HepG2 (cell line): ENCODE results near the gene ESYT3. TPM values are rescaled to one million over a fixed set of nuclear protein-coding genes. Genes with fewer than 3 reads are reported as not detected.

Experiments used
- ATF1 ChIP-seq: IDR thresholded peaks from 2 replicates; pipeline ENCODE4 v1.6.1; 2016; ENCODE audit warnings: mild to moderate bottlenecking, control low read depth
- JUND ChIP-seq: sonication (generic); formaldehyde crosslinking; IDR thresholded peaks from 2 replicates; pipeline ENCODE4 v1.8.0; 2022; ENCODE audit warnings: mild to moderate bottlenecking, missing genetic modification reagents
- MZF1 ChIP-seq: sonication (generic); formaldehyde crosslinking; IDR thresholded peaks from 2 replicates; pipeline ENCODE4 v1.8.1; 2023; ENCODE audit warnings: mild to moderate bottlenecking, missing genetic modification reagents, borderline replicate concordance
- PRPF4 ChIP-seq: fragments of 200-400 bp; formaldehyde crosslinking; IDR thresholded peaks from 2 replicates; pipeline ENCODE4 v1.6.1; 2016; ENCODE audit warnings: low read length, low read depth; ENCODE audit not compliant: poor library complexity, severe bottlenecking
- SRSF9 ChIP-seq: fragments of 200-400 bp; formaldehyde crosslinking; IDR thresholded peaks from 2 replicates; pipeline ENCODE4 v1.6.1; 2018; ENCODE audit warnings: borderline replicate concordance, mild to moderate bottlenecking, low read depth, low read length; ENCODE audit not compliant: insufficient read depth, poor library complexity, severe bottlenecking
- USF2 ChIP-seq, 2 experiments: sonication (generic) in 1 of 2; formaldehyde crosslinking in 1 of 2; IDR thresholded peaks; 2 replicates each; pipeline versions ENCODE4 v1.5.1 to v1.6.1; 2011 to 2020; ENCODE audit warnings: borderline replicate concordance in 1 of 2, low read depth in 1 of 2, low read length in 1 of 2, mild to moderate bottlenecking in 1 of 2, missing genetic modification reagents in 1 of 2, moderate library complexity in 1 of 2
- YY1 ChIP-seq: IDR thresholded peaks from 2 replicates; pipeline ENCODE4 v1.6.1; 2011; ENCODE audit warnings: low read length, low read depth, moderate library complexity, mild to moderate bottlenecking; ENCODE audit not compliant: insufficient read depth, insufficient replicate concordance
- ZC3H13 ChIP-seq: sonication (generic); formaldehyde crosslinking; IDR thresholded peaks from 2 replicates; pipeline ENCODE4 v1.8.1; 2023; ENCODE audit warnings: mild to moderate bottlenecking, missing genetic modification reagents, moderate library complexity
- ZNF143 ChIP-seq: sonication (generic); formaldehyde crosslinking; IDR thresholded peaks from 2 replicates; pipeline ENCODE4 v1.4.0; 2020; ENCODE audit warnings: missing genetic modification reagents
- ZNF251 ChIP-seq: sonication (generic); formaldehyde crosslinking; IDR thresholded peaks from 2 replicates; pipeline ENCODE4 v1.9.0; 2021; ENCODE audit warnings: mild to moderate bottlenecking, missing genetic modification reagents
- ZNF891 ChIP-seq: sonication (generic); formaldehyde crosslinking; IDR thresholded peaks from 2 replicates; pipeline ENCODE4 v1.5.0; 2020; ENCODE audit warnings: mild to moderate bottlenecking, missing genetic modification reagents
- polyA plus RNA-seq, 8 experiments: library from polyadenylated mRNA; depleted of rRNA in 3 of 8; stranded (reverse) in 7 of 8; unstranded in 1 of 8; fragments of >200 nt; fragmentation: Illumina TruSeq in 4 of 8; extraction: Trizol in 4 of 8; gene quantifications; 2 replicates each; pipeline versions ENCODE4 v1.2.1 to v1.2.3, GENCODE V29; 2011 to 2016; ENCODE audit warnings: low read depth in 4 of 8, missing spikeins in 1 of 8, mixed read lengths in 1 of 8; ENCODE audit not compliant: insufficient read depth in 1 of 8
- total RNA-seq, 5 experiments: library from RNA; depleted of rRNA; stranded (reverse); fragments of >200 nt; fragmentation: Illumina TruSeq; extraction: Trizol; gene quantifications; 2 replicates each; pipeline ENCODE4 v1.2.3, GENCODE V29; 2016; ENCODE audit warnings: low read depth in 1 of 5
- TF ChIP-seq, protein P1 (sequence below): sonication (generic); formaldehyde crosslinking; IDR thresholded peaks from 2 replicates; pipeline ENCODE4 v1.4.0; 2020; ENCODE audit warnings: missing genetic modification reagents
- TF ChIP-seq, protein P2 (sequence below): sonication (generic); formaldehyde crosslinking; IDR thresholded peaks from 2 replicates; pipeline ENCODE4 v1.4.0; 2020; ENCODE audit warnings: mild to moderate bottlenecking, missing genetic modification reagents
- TF ChIP-seq, protein P3 (sequence below): sonication (generic); formaldehyde crosslinking; IDR thresholded peaks from 2 replicates; pipeline ENCODE4 v1.4.0; 2020; ENCODE audit warnings: mild to moderate bottlenecking, missing genetic modification reagents, borderline replicate concordance
- TF ChIP-seq, protein P4 (sequence below): sonication (generic); formaldehyde crosslinking; IDR thresholded peaks from 2 replicates; pipeline ENCODE4 v1.4.0; 2020; ENCODE audit warnings: missing genetic modification reagents; ENCODE audit errors: not compliant biosample characterization

The ESYT3 gene
- total and polyA plus RNA-seq, 2 of the 13 experiments (the other 11 are each of a cell fraction or from before 2014, with no cell fraction given) = 1.5 to 4.1 TPM

- TF ChIP-seq ZNF143 = no peak
- TF ChIP-seq, protein P1, sequence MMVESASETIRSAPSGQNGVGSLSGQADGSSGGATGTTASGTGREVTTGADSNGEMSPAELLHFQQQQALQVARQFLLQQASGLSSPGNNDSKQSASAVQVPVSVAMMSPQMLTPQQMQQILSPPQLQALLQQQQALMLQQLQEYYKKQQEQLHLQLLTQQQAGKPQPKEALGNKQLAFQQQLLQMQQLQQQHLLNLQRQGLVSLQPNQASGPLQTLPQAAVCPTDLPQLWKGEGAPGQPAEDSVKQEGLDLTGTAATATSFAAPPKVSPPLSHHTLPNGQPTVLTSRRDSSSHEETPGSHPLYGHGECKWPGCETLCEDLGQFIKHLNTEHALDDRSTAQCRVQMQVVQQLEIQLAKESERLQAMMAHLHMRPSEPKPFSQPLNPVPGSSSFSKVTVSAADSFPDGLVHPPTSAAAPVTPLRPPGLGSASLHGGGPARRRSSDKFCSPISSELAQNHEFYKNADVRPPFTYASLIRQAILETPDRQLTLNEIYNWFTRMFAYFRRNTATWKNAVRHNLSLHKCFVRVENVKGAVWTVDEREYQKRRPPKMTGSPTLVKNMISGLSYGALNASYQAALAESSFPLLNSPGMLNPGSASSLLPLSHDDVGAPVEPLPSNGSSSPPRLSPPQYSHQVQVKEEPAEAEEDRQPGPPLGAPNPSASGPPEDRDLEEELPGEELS (CRISPR knock-in tag) = peak; percentile 85
- peak; percentile 18 for TF ChIP-seq ATF1 (CRISPR knock-in tag)
- TF ChIP-seq, protein P2, sequence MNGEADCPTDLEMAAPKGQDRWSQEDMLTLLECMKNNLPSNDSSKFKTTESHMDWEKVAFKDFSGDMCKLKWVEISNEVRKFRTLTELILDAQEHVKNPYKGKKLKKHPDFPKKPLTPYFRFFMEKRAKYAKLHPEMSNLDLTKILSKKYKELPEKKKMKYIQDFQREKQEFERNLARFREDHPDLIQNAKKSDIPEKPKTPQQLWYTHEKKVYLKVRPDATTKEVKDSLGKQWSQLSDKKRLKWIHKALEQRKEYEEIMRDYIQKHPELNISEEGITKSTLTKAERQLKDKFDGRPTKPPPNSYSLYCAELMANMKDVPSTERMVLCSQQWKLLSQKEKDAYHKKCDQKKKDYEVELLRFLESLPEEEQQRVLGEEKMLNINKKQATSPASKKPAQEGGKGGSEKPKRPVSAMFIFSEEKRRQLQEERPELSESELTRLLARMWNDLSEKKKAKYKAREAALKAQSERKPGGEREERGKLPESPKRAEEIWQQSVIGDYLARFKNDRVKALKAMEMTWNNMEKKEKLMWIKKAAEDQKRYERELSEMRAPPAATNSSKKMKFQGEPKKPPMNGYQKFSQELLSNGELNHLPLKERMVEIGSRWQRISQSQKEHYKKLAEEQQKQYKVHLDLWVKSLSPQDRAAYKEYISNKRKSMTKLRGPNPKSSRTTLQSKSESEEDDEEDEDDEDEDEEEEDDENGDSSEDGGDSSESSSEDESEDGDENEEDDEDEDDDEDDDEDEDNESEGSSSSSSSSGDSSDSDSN = no peak
- TF ChIP-seq PRPF4 = no peak
- no peak for TF ChIP-seq ZC3H13
- TF ChIP-seq USF2 (IDR thresholded peaks at IDR 0.05; ENCODE audit: low read depth, low read length) = no peak
- TF ChIP-seq USF2 (CRISPR knock-in tag; IDR thresholded peaks at IDR 0.05; ENCODE audit: borderline replicate concordance) = no peak
- TF ChIP-seq, protein P3, sequence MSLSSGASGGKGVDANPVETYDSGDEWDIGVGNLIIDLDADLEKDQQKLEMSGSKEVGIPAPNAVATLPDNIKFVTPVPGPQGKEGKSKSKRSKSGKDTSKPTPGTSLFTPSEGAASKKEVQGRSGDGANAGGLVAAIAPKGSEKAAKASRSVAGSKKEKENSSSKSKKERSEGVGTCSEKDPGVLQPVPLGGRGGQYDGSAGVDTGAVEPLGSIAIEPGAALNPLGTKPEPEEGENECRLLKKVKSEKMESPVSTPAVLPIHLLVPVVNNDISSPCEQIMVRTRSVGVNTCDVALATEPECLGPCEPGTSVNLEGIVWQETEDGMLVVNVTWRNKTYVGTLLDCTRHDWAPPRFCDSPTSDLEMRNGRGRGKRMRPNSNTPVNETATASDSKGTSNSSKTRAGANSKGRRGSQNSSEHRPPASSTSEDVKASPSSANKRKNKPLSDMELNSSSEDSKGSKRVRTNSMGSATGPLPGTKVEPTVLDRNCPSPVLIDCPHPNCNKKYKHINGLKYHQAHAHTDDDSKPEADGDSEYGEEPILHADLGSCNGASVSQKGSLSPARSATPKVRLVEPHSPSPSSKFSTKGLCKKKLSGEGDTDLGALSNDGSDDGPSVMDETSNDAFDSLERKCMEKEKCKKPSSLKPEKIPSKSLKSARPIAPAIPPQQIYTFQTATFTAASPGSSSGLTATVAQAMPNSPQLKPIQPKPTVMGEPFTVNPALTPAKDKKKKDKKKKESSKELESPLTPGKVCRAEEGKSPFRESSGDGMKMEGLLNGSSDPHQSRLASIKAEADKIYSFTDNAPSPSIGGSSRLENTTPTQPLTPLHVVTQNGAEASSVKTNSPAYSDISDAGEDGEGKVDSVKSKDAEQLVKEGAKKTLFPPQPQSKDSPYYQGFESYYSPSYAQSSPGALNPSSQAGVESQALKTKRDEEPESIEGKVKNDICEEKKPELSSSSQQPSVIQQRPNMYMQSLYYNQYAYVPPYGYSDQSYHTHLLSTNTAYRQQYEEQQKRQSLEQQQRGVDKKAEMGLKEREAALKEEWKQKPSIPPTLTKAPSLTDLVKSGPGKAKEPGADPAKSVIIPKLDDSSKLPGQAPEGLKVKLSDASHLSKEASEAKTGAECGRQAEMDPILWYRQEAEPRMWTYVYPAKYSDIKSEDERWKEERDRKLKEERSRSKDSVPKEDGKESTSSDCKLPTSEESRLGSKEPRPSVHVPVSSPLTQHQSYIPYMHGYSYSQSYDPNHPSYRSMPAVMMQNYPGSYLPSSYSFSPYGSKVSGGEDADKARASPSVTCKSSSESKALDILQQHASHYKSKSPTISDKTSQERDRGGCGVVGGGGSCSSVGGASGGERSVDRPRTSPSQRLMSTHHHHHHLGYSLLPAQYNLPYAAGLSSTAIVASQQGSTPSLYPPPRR (CRISPR knock-in tag) = peak; percentile 81; the same call in 1 of the 2 replicates
- no peak for TF ChIP-seq ZNF251
- no peak for TF ChIP-seq MZF1 (CRISPR knock-in tag)
- TF ChIP-seq JUND = peak; percentile 60; the same call in 1 of the 2 replicates
- TF ChIP-seq ZNF891 (CRISPR knock-in tag) = no peak
- TF ChIP-seq SRSF9 = no peak
- TF ChIP-seq, protein P4, sequence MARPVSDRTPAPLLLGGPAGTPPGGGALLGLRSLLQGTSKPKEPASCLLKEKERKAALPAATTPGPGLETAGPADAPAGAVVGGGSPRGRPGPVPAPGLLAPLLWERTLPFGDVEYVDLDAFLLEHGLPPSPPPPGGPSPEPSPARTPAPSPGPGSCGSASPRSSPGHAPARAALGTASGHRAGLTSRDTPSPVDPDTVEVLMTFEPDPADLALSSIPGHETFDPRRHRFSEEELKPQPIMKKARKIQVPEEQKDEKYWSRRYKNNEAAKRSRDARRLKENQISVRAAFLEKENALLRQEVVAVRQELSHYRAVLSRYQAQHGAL (CRISPR knock-in tag) = no peak
- no peak for TF ChIP-seq YY1
Measured at GRCh38 chr3:138398791-138399575, 35.4 kb upstream of the ESYT3 start (continued).
